ENCODE measurements around the gene FHIT. TPM values are rescaled to one million over a fixed set of nuclear protein-coding genes. Genes with fewer than 3 reads are reported as not detected.

FHIT gene
- total and polyA plus RNA-seq, 8 donors = 1.8 to 10.6 (median 7.1) TPM

DNA sequence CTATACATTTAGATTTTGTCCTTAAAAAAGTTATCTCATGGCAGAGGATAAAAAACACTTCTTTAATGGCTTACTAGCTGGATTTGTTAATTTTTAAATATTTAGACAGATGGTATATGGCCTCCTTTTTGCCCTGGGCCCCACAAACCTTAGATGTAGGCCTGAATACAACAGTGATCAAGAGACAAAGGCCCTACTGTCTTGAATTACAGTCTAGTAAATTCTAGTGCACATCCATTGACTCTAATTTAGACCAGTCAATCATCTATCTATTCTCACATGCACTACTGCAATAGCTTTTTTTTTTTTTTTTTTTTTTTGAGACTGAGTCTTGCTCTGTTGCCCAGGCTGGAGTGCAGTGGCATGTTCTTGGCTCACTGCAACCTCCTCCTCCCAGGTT, 452.8 kb downstream of the FHIT start:
- Histone ChIP-seq H3K27me3 (no peaks in the 10 kb centered on the region), H3K9me3 (no peaks in the 10 kb centered on the region), H3K36me3 (no peaks in the 10 kb centered on the region), H3K27ac (no peak overlapping the region), H3K4me3 (no peak overlapping the region), H3K4me1 (no peaks in the 10 kb centered on the region)
- TF ChIP-seq POLR2A (IDR thresholded peaks at IDR 0.05) (no peak), EP300 (IDR thresholded peaks at IDR 0.05) (no peak), POLR2AphosphoS5 (IDR thresholded peaks at IDR 0.05) (no peak)
- TF ChIP-seq, protein P1, sequence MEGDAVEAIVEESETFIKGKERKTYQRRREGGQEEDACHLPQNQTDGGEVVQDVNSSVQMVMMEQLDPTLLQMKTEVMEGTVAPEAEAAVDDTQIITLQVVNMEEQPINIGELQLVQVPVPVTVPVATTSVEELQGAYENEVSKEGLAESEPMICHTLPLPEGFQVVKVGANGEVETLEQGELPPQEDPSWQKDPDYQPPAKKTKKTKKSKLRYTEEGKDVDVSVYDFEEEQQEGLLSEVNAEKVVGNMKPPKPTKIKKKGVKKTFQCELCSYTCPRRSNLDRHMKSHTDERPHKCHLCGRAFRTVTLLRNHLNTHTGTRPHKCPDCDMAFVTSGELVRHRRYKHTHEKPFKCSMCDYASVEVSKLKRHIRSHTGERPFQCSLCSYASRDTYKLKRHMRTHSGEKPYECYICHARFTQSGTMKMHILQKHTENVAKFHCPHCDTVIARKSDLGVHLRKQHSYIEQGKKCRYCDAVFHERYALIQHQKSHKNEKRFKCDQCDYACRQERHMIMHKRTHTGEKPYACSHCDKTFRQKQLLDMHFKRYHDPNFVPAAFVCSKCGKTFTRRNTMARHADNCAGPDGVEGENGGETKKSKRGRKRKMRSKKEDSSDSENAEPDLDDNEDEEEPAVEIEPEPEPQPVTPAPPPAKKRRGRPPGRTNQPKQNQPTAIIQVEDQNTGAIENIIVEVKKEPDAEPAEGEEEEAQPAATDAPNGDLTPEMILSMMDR (IDR thresholded peaks at IDR 0.05) = no peak
- DNase-seq = no peak
- intact Hi-C loops (cut with DNase I; ENCODE audit: low total_unique reads) = no loop called here

DNA sequence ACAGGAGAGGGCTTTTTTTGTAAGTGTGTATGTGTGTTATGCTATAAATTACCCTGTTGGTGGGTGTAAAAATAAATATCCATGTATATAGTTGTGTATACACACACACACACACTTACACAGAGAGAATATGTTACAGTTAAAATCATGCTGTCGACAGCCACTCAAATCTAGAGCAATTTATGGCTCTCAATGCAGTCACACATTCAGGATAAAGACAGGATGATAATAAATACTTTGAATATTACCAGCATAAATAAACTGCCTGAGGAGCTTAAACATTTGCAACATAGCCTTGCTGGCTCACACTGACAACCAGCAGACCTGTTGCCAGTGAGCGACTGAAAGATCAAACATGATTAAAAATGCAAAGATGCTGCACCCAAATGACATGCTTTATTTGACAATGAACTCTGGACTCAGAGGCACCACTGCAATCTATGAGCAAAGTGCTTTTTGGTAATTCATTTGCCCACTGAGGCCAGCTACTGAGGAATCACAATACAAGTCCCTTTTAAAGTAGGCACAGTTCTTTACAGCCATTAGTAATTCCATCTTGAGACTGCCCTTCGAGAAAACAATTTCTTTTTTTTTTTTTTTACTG, 458.9 kb downstream of the FHIT start:
- no peak overlapping the region for H3K27ac ChIP-seq
- H3K9me3 ChIP-seq = no peaks in the 10 kb centered on the region
- H3K27me3 ChIP-seq = no peaks in the 10 kb centered on the region
- TF ChIP-seq POLR2A (IDR thresholded peaks at IDR 0.05) (no peak), POLR2AphosphoS5 (IDR thresholded peaks at IDR 0.05) (no peak), EP300 (IDR thresholded peaks at IDR 0.05) (no peak)
- TF ChIP-seq, protein P1 (IDR thresholded peaks at IDR 0.05) = no peak
- intact Hi-C loops (cut with DNase I; ENCODE audit: low total_unique reads) = no loop called here
- WGBS, 5 donors = 64 to 78% (median 67%) methylated on average over 3 of the region's 3 CpGs
- H3K36me3 ChIP-seq = no peaks in the 10 kb centered on the region
- no peak overlapping the region for H3K4me3 ChIP-seq
- no peaks in the 10 kb centered on the region for H3K4me1 ChIP-seq
- no peak for DNase-seq

DNA sequence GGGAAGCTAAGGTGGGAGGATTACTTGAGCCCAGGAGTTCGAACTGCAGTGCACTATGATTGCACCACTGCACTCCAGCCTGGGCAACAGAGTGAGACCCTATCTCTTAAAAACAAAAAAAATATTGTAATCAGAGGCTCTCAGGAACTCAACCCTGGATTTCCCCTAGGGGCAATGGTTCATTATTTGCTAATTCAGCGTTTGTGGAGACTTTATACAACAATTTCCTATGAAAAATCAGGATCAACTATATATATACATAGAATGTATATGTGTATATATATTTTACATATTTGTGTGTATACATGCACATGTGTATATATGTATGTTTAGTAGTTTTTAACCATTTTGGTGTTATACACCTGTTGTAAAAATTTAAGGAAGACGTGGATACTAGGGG, 463.1 kb downstream of the FHIT start:
- 88 to 94% (median 93%) methylated on average over 3 of the region's 3 CpGs for WGBS, 5 donors
- intact Hi-C loops (cut with DNase I; ENCODE audit: low total_unique reads) = no loop called here
- TF ChIP-seq EP300 (IDR thresholded peaks at IDR 0.05) = no peak
- TF ChIP-seq POLR2A (IDR thresholded peaks at IDR 0.05) = no peak
- no peak for TF ChIP-seq POLR2AphosphoS5 (IDR thresholded peaks at IDR 0.05)
- TF ChIP-seq, protein P1 (IDR thresholded peaks at IDR 0.05) = no peak

DNA sequence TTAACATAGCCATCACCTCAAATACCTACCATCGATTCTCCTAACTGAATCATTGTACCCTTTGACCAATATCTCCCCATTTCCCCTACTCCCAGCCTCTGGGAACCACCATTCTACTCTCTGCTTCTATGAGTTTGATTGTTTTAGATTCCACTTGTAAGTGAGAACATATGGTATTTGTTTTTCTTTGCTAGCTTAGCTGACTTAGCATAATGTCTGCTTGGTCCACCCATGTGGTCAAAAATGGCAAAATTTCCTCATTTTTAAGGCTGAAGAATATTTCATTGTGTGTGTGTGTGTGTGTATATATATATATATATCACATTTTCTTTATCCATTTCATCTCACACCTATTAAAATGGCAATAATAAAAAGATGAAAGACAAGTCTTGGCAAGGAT, 469.3 kb downstream of the FHIT start:
- Histone ChIP-seq H3K4me1 (no peaks in the 10 kb centered on the region), H3K4me3 (no peak overlapping the region), H3K9me3 (peaks cover 4 to 37% (median 12%) of the 10 kb centered on the region in 4 donors), H3K36me3 (no peaks in the 10 kb centered on the region), H3K27me3 (no peaks in the 10 kb centered on the region), H3K27ac (no peak overlapping the region)
- 42 to 96% (median 51%) methylated on average over 1 of the region's 1 CpG for WGBS, 5 donors
- intact Hi-C loops (cut with DNase I; ENCODE audit: low total_unique reads) = no loop called here
- TF ChIP-seq, protein P1 (IDR thresholded peaks at IDR 0.05) = no peak
- TF ChIP-seq EP300 (IDR thresholded peaks at IDR 0.05) = no peak
- no peak for TF ChIP-seq POLR2A (IDR thresholded peaks at IDR 0.05)
- no peak for TF ChIP-seq POLR2AphosphoS5 (IDR thresholded peaks at IDR 0.05)
- DNase-seq = no peak

More for the DNA sequence above, 463.1 kb downstream of the FHIT start:
- no peak for DNase-seq
- Histone ChIP-seq H3K4me3 (no peak overlapping the region), H3K27ac (no peak overlapping the region), H3K27me3 (no peaks in the 10 kb centered on the region), H3K4me1 (no peaks in the 10 kb centered on the region), H3K9me3 (peaks cover 0 to 6% (median 2%) of the 10 kb centered on the region in 4 donors), H3K36me3 (no peaks in the 10 kb centered on the region)
